ENCODE results near the gene ATXN3. TPM values are rescaled to one million over a fixed set of nuclear protein-coding genes. Genes with fewer than 3 reads are reported as not detected.

Gene ATXN3
- total and polyA plus RNA-seq, 8 donors, result 28.5 to 40.2 (median 35.2) TPM

DNA sequence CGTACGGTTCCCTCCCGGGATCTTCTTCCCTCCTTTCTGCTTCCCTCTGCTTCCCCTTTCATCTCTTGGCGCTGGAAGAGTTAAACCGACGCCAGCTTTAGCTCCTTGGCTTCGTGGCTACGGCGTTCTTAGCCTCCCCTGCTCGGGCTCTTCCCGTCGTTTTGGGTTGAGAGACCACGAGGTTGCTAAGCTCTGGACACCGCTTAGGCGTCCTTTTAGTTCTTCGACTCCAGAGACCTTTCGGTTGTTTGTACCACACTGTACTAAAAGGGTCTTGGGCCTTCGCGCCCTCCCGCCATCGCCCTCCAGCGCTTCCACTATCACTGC lies 15.9 kb upstream of the ATXN3 start:
- Histone ChIP-seq H3K27ac (peak overlapping the region; percentile 93 to 97), H3K9me3 (no peaks in the 10 kb centered on the region), H3K27me3 (no peaks in the 10 kb centered on the region), H3K4me3 (peak overlapping the region; percentile 79 to 89), H3K36me3 (peaks cover 0 to 36% of the 10 kb centered on the region in 2 donors), H3K4me1 (peaks cover 14 to 49% of the 10 kb centered on the region in 2 donors)
- DNase-seq (peak in 2 of 4 donors; percentile 39), ATAC-seq (peak; percentile 47)
- TF ChIP-seq, protein P1, sequence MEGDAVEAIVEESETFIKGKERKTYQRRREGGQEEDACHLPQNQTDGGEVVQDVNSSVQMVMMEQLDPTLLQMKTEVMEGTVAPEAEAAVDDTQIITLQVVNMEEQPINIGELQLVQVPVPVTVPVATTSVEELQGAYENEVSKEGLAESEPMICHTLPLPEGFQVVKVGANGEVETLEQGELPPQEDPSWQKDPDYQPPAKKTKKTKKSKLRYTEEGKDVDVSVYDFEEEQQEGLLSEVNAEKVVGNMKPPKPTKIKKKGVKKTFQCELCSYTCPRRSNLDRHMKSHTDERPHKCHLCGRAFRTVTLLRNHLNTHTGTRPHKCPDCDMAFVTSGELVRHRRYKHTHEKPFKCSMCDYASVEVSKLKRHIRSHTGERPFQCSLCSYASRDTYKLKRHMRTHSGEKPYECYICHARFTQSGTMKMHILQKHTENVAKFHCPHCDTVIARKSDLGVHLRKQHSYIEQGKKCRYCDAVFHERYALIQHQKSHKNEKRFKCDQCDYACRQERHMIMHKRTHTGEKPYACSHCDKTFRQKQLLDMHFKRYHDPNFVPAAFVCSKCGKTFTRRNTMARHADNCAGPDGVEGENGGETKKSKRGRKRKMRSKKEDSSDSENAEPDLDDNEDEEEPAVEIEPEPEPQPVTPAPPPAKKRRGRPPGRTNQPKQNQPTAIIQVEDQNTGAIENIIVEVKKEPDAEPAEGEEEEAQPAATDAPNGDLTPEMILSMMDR (IDR thresholded peaks at IDR 0.05), result no peak
- intact Hi-C loops (cut with DNase I), result no loop called here

DNA sequence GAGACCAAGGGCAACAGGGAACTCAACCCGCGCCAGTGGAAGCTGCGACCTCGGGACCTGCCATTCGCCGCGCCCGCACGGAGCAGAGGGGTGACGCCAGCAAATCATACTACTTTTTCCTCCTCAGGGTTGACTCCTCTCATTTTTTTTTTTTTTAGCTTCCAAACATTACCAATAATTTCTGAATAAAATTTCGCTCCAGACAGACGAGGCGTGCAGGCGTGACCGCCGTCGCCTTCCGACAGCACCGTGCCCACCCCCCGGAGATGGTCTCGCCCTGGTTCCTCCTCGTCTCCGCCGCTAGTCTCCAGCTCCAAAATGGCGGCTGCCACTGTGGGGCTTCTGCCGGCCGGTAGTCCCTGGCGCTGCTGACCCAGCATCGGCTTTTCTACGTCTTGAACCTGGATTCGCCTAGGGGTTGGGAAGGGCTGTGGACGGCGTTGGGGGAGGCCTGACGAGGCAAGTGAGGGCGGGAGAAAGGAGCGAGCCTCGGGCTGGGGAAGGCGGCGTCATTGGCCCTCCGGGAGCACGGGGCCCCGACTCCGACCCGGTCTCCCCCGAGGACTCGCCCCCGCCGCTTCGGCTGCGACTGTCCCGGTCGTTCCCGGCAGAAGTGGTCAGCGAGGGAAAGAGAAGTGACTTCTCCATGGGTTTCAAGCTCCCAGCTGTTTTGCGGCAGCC lies 15.4 kb upstream of the ATXN3 start, which contains the start of the genes CPSF2 and NDUFB1:
CPSF2 (plus strand) TSS at position 300 of the 681 bp plus-strand sequence. CDS start 9,016 bp downstream, outside the sequence.
NDUFB1 (minus strand) TSS at position 37 of the 681 bp plus-strand sequence. CDS start 4,069 bp downstream, outside the sequence.
- peak within 1 kb of the TSS; percentile 79 to 89 for H3K4me3 ChIP-seq
- H3K36me3 ChIP-seq, result peaks cover 0 to 36% of the 10 kb centered on the region in 2 donors
- H3K4me1 ChIP-seq, result peaks cover 14 to 46% of the 10 kb centered on the region in 2 donors
- DNase-seq (peak; percentile 76 to 94 (median 88)), ATAC-seq (peak; percentile 95)
- TF ChIP-seq, protein P1 (IDR thresholded peaks at IDR 0.05), result peak in 1 of 2 donors; percentile 17
- H3K27me3 ChIP-seq, result no peaks in the 10 kb centered on the region
- intact Hi-C loops (cut with DNase I), result no loop called here
- H3K27ac ChIP-seq, result peak within 1 kb of the TSS; percentile 93 to 97
- no peaks in the 10 kb centered on the region for H3K9me3 ChIP-seq

DNA sequence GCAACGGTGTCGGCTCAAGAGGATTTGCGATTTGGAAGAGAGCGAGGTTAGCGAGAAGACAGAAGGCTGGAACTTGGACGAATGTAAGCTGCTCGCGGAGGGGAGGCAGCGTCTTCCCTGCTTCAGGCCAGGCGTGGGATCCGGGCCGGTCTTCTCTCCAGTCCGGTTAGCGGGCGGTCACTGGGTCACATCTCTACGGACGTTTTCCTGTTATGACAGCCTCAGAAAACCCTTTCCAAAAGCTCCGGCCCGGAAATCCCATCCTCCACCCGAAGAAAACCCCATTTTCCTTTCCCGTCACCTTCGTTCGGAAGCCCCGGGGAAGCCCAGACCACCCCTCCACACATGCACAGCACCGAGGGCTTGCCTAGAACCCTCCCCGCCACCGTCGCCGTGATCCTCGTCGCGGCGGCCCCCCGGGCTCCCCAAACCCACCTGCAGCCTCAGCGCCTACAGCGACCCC lies 14.9 kb upstream of the ATXN3 start:
- peak; percentile 55 for ATAC-seq
- peak in 3 of 4 donors; percentile 29 to 82 (median 43) for DNase-seq
- Histone ChIP-seq H3K27ac (peak overlapping the region; percentile 93 to 97), H3K4me3 (peak overlapping the region; percentile 79 to 89), H3K27me3 (no peaks in the 10 kb centered on the region), H3K9me3 (no peaks in the 10 kb centered on the region), H3K36me3 (peaks cover 0 to 35% of the 10 kb centered on the region in 2 donors), H3K4me1 (peaks cover 14 to 48% of the 10 kb centered on the region in 2 donors)
- intact Hi-C loops (cut with DNase I), result no loop called here
- TF ChIP-seq, protein P1 (IDR thresholded peaks at IDR 0.05), result no peak

DNA sequence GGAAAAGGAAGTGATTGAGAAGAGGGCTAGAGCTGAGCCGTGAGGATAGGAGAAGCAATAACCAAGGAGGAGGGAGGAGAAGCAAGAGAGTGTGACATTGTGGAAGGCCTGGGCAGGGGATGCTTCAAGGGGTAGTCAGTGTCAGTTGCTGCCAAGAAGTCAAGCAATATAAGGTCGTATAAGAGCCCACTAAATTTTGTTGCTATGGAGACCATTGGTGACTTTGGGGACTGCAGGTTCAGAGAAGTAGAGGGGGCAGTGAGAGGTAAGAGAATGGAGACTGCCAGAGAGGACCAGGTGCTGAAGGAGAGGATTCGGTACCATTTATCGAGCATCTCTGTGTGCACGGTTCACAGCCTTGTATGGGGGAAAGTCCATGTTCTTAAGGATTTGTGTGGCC lies 3.1 kb upstream of the ATXN3 start:
- peaks cover 0 to 2% of the 10 kb centered on the region in 2 donors for H3K36me3 ChIP-seq
- no peaks in the 10 kb centered on the region for H3K27me3 ChIP-seq
- TF ChIP-seq, protein P1 (IDR thresholded peaks at IDR 0.05), result no peak
- H3K9me3 ChIP-seq, result no peaks in the 10 kb centered on the region
- ATAC-seq (no peak), DNase-seq (no peak)
- no peak overlapping the region for H3K27ac ChIP-seq
- intact Hi-C loops (cut with DNase I), result no loop called here
- H3K4me3 ChIP-seq, result no peak overlapping the region
- H3K4me1 ChIP-seq, result peaks cover 8 to 16% of the 10 kb centered on the region in 2 donors

Measured in left lung (tissue), 10 donors.